ENCODE data around the gene RAE1. TPM values are rescaled to one million over a fixed set of nuclear protein-coding genes. Genes with fewer than 3 reads are reported as not detected.
A peak's percentile ranks its signal among the peaks of the same experiment; 100 is the strongest.

RAE1 gene
- total RNA-seq, 4 donors from 2014 or later: 15.8 to 35.8 (median 20.6) TPM

DNA sequence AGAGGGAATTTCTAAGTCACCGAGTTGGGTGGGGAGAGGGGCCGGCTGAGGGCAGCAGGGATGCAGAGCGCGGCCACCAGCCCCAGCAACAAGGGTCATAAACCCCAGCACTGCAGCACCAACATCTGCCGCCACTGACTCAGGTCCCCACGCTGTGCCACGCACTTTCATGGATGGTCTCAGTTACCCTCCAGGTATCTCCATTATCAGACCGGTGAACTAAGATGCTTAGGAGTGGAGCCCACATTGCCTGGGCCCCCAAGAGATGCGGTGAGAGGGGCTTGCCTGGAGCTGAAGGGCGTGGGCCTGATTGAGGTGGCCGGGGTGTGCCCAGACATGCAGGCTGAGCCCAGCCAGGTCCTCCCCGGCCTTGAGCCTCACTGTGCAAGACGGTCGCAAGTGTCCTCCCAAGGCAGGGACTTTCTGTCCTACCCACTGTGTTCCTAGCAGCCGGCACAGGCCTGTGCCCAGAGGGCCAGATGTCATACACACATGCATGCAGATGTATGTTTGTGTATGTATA, 59.4 kb downstream of the RAE1 start:
- TF ChIP-seq, protein P1, sequence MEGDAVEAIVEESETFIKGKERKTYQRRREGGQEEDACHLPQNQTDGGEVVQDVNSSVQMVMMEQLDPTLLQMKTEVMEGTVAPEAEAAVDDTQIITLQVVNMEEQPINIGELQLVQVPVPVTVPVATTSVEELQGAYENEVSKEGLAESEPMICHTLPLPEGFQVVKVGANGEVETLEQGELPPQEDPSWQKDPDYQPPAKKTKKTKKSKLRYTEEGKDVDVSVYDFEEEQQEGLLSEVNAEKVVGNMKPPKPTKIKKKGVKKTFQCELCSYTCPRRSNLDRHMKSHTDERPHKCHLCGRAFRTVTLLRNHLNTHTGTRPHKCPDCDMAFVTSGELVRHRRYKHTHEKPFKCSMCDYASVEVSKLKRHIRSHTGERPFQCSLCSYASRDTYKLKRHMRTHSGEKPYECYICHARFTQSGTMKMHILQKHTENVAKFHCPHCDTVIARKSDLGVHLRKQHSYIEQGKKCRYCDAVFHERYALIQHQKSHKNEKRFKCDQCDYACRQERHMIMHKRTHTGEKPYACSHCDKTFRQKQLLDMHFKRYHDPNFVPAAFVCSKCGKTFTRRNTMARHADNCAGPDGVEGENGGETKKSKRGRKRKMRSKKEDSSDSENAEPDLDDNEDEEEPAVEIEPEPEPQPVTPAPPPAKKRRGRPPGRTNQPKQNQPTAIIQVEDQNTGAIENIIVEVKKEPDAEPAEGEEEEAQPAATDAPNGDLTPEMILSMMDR (IDR thresholded peaks at IDR 0.05 in 4 of 5, conservative IDR thresholded peaks at IDR 0.05 in 1 of 5): no peak
- TF ChIP-seq POLR2A (IDR thresholded peaks at IDR 0.05): no peak
- peaks cover 22 to 48% of the 10 kb centered on the region in 2 donors for H3K4me1 ChIP-seq
- in situ Hi-C loops (cut with MboI; ENCODE audit: low sequenced_read_pairs in 4 of 4) (no loop called here), intact Hi-C loops (cut with DNase I; ENCODE audit: low total_unique reads) (no loop called here)
- no peak overlapping the region for H3K4me3 ChIP-seq
- peak overlapping the region in 3 of 4 donors; percentile 14 to 99 (median 99) for H3K27ac ChIP-seq
- H3K9me3 ChIP-seq: no peaks in the 10 kb centered on the region
- no peaks in the 10 kb centered on the region for H3K27me3 ChIP-seq
- no peak for DNase-seq
- peaks cover 0 to 18% of the 10 kb centered on the region in 2 donors for H3K36me3 ChIP-seq
- ATAC-seq: no peak

DNA sequence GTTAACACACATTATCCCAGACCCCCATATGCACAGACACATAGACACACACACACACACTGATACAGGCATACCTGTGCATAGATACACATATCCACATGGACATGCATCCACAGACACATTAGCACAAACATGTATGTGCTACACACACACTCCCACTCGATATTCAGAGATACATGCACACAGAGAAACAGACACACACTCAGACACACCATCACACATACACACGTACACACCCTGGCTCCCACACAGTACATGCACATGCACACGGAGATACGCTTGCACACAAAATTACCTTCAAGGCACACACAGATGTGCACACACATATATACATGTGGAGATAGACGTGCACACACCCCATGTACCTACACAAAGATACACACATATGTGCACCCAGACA, 59.9 kb downstream of the RAE1 start:
- H3K4me3 ChIP-seq: no peak overlapping the region
- H3K36me3 ChIP-seq: peaks cover 0 to 13% of the 10 kb centered on the region in 2 donors
- ATAC-seq (no peak), DNase-seq (no peak)
- H3K27me3 ChIP-seq: no peaks in the 10 kb centered on the region
- intact Hi-C loops (cut with DNase I; ENCODE audit: low total_unique reads): no loop called here
- H3K9me3 ChIP-seq: no peaks in the 10 kb centered on the region
- peak overlapping the region in 2 of 4 donors; percentile 48 to 99 for H3K27ac ChIP-seq
- H3K4me1 ChIP-seq: peaks cover 22 to 44% of the 10 kb centered on the region in 2 donors
- no peak for TF ChIP-seq POLR2A (IDR thresholded peaks at IDR 0.05)
- TF ChIP-seq, protein P1 (IDR thresholded peaks at IDR 0.05 in 4 of 5, conservative IDR thresholded peaks at IDR 0.05 in 1 of 5): no peak
- in situ Hi-C loops (cut with MboI; ENCODE audit: low sequenced_read_pairs in 4 of 4): no loop called here

DNA sequence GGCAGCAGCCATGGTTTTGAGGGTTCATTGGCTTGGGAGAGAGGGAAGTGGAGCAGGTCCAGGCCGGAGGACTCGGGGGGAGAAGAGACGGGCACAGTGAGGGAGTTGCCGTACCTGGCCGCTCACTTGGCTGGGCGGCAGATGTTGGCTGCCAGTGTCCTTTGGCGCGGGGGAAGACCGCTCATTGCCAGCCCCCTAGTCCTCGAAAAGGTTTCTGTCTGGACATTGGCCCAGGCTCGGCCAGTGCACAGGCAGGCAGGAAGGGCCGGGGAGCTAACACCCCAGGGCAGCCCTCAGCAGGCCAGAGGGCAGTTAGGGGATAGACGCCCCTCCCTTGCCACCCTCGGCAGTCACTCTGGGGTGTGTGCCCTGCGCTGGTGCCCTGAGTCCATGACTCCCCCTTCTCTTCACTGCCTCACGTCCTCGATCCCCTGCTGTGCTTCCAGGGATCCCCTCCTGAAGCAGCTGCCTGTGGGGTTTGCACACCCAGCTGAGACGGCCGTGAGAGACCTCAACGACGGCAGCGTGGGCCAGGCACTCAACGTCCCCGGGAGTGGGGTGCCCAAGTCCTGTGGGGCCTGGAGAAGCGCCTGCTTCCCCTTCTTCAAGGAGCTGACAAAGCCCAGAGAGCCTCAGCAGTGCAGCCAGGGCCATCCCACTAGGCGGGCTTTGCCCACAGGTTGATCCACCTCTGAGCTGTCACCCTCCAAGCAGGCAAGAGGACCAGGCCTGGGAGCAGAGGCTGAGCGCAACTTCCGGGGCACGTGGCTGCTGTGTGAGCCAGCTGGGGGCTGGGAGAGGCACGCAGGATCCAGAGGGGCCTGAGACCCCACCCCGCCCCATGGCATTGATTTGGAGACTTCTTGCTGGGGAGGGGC, 60.6 kb downstream of the RAE1 start:
- peaks cover 22 to 37% of the 10 kb centered on the region in 2 donors for H3K4me1 ChIP-seq
- H3K27me3 ChIP-seq: no peaks in the 10 kb centered on the region
- intact Hi-C loops (cut with DNase I; ENCODE audit: low total_unique reads) (no loop called here), in situ Hi-C loops (cut with MboI; ENCODE audit: low sequenced_read_pairs in 4 of 4) (no loop called here)
- TF ChIP-seq, protein P1 (IDR thresholded peaks at IDR 0.05 in 4 of 5, conservative IDR thresholded peaks at IDR 0.05 in 1 of 5): no peak
- TF ChIP-seq POLR2A (IDR thresholded peaks at IDR 0.05): no peak
- H3K4me3 ChIP-seq: no peak overlapping the region
- no peaks in the 10 kb centered on the region for H3K9me3 ChIP-seq
- H3K36me3 ChIP-seq: peaks cover 0 to 7% of the 10 kb centered on the region in 2 donors
- ATAC-seq (no peak), DNase-seq (no peak)
- peak overlapping the region in 1 of 4 donors; percentile 48 for H3K27ac ChIP-seq

DNA sequence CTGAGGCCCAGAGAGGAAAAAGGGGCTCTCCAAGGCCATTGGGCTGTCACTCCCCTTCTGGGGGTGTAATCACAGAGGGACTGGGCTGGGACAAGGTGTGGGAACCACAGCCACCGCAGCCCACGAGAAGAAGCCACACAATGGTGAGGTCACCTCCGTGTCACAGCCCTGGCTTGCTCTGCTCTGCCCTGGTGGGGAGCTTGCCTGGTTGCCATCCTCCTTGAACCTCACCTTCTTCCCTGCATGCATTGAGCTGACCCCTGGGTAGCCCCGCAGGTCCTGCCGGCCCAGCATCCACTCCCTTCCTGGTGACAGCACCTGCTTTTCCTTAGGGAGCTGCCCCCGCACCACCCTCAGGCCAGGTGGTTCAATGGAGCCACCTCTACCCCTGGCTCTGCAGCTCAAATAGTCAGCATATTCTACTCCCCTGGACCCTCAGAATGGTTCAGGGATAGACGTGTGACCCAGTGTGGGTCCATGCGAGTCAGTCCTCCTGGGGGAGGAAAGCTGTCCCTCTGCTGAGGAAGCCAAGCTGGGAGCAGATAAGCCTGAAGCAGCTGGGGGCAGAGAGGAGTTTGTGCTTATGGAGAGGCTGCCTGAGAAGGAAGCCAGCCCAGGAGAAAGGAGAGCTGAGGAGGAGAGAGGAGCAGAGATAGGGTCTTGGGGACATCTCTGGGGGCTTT, 61.4 kb downstream of the RAE1 start:
- TF ChIP-seq, protein P1 (IDR thresholded peaks at IDR 0.05 in 4 of 5, conservative IDR thresholded peaks at IDR 0.05 in 1 of 5): no peak
- TF ChIP-seq POLR2A (IDR thresholded peaks at IDR 0.05): no peak
- ATAC-seq: no peak
- in situ Hi-C loops (cut with MboI; ENCODE audit: low sequenced_read_pairs in 4 of 4) (no loop called here), intact Hi-C loops (cut with DNase I; ENCODE audit: low total_unique reads) (no loop called here)
- Histone ChIP-seq H3K9me3 (no peaks in the 10 kb centered on the region), H3K36me3 (peaks cover 0 to 7% of the 10 kb centered on the region in 2 donors), H3K4me1 (peaks cover 20 to 28% of the 10 kb centered on the region in 2 donors), H3K27ac (no peak overlapping the region), H3K4me3 (no peak overlapping the region), H3K27me3 (no peaks in the 10 kb centered on the region)
- DNase-seq: no peak
